Testis (tissue), 3 donors: ENCODE data around the gene KCNIP1. TPM values are rescaled to one million over a fixed set of nuclear protein-coding genes. Genes with fewer than 3 reads are reported as not detected.

ENCODE experiments used
- DNase-seq: peaks from one replicate; pipeline ENCODE4 v3.0.0-alpha.2; 2019
- H3K27ac ChIP-seq, 2 donors: fragments of 200-600 bp; sonication (generic); one replicate each; pipeline ENCODE4 v1.5.1; 2019
- H3K27me3 ChIP-seq: fragments of 200-600 bp; sonication (generic); one replicate; pipeline ENCODE4 v1.5.1; 2019
- H3K36me3 ChIP-seq: fragments of 200-600 bp; sonication (generic); one replicate; pipeline ENCODE4 v1.5.1; 2017; ENCODE audit warnings: low read depth; ENCODE audit errors: missing control alignments
- H3K4me1 ChIP-seq: fragments of 200-600 bp; sonication (generic); one replicate; pipeline ENCODE4 v1.5.1; 2019
- H3K4me3 ChIP-seq, 2 donors: fragments of 200-600 bp; sonication (generic); one replicate each; pipeline ENCODE4 v1.5.1; 2017 to 2019
- H3K9me3 ChIP-seq: fragments of 200-600 bp; sonication (generic); one replicate; pipeline ENCODE4 v1.5.1; 2017
- POLR2A ChIP-seq: fragments of 450-650 bp; IDR thresholded peaks from one replicate; pipeline ENCODE4 v1.6.1; 2017; ENCODE audit warnings: antibody characterized with exemption, mild to moderate bottlenecking, moderate library complexity
- WGBS, 2 donors: methylation state at CpG; one replicate each; pipeline ENCODE4 v1.1.5; 2018; 5-methylcytosine and 5-hydroxymethylcytosine counted together
- intact Hi-C: fragments of 100-400 bp; cut with DNase I; formaldehyde crosslinking; loops from one replicate; pipeline ENCODE4 v1.15.1; 2023; ENCODE audit warnings: low total_unique reads
- polyA plus RNA-seq: library from polyadenylated mRNA; stranded (reverse); fragments of 350-450 nt; fragmentation: Illumina TruSeq; extraction: RNeasy Lipid Tissue Mini Kit (QIAGEN cat#74804); gene quantifications from one replicate; pipeline ENCODE4 v1.2.3, GENCODE V29; 2014; ENCODE audit warnings: low read depth, low replicate concordance; ENCODE audit not compliant: insufficient read depth
- total RNA-seq, 2 donors: library from RNA; depleted of rRNA; stranded (reverse); fragments of >200 nt; gene quantifications; one replicate each; pipeline ENCODE4 v1.2.3, GENCODE V29; 2016
- TF ChIP-seq, protein P1 (sequence below), 3 experiments: fragments of 450-650 bp in 2 of 3; fragments of 200-600 bp in 1 of 3; sonication (generic) in 1 of 3; IDR thresholded peaks; one replicate each; pipeline ENCODE4 v1.5.1; 2016 to 2019; ENCODE audit warnings: antibody characterized with exemption in 3 of 3, mild to moderate bottlenecking in 2 of 3, moderate library complexity in 1 of 3

Gene KCNIP1
- total and polyA plus RNA-seq, 3 donors from 2014 or later: 5.9 to 14.8 (median 13.4) TPM

- H3K27me3 ChIP-seq: no peaks in the 10 kb centered on the region
- 80 to 83% methylated on average over 9 to 12 of the region's 13 CpGs for WGBS, 2 donors
- intact Hi-C loops: loop anchor here (10.0 kb wide), 1 partner anchor 402 kb away; no protein-coding TSS in a partner anchor
- no peak overlapping the region for H3K4me3 ChIP-seq
- H3K27ac ChIP-seq: no peak overlapping the region
- H3K36me3 ChIP-seq: no peaks in the 10 kb centered on the region
- no peak for DNase-seq
- peaks cover 10% of the 10 kb centered on the region for H3K4me1 ChIP-seq
- H3K9me3 ChIP-seq: no peaks in the 10 kb centered on the region
- TF ChIP-seq POLR2A: no peak
- TF ChIP-seq, protein P1, sequence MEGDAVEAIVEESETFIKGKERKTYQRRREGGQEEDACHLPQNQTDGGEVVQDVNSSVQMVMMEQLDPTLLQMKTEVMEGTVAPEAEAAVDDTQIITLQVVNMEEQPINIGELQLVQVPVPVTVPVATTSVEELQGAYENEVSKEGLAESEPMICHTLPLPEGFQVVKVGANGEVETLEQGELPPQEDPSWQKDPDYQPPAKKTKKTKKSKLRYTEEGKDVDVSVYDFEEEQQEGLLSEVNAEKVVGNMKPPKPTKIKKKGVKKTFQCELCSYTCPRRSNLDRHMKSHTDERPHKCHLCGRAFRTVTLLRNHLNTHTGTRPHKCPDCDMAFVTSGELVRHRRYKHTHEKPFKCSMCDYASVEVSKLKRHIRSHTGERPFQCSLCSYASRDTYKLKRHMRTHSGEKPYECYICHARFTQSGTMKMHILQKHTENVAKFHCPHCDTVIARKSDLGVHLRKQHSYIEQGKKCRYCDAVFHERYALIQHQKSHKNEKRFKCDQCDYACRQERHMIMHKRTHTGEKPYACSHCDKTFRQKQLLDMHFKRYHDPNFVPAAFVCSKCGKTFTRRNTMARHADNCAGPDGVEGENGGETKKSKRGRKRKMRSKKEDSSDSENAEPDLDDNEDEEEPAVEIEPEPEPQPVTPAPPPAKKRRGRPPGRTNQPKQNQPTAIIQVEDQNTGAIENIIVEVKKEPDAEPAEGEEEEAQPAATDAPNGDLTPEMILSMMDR (IDR thresholded peaks at IDR 0.05): no peak
Measured at GRCh38 chr5:170626507-170627150, 122.8 kb downstream of the KCNIP1 start.

GRCh38 chr5:170627271-170627670 lies 123.5 kb downstream of the KCNIP1 start:
- intact Hi-C loops: loop anchor here (10.0 kb wide), 1 partner anchor 402 kb away; no protein-coding TSS in a partner anchor
- H3K9me3 ChIP-seq: no peaks in the 10 kb centered on the region
- H3K36me3 ChIP-seq: no peaks in the 10 kb centered on the region
- H3K27ac ChIP-seq: no peak overlapping the region
- 69 to 97% methylated on average over 3 of the region's 3 CpGs for WGBS, 2 donors
- peaks cover 17% of the 10 kb centered on the region for H3K4me1 ChIP-seq
- TF ChIP-seq, protein P1 (IDR thresholded peaks at IDR 0.05): no peak
- TF ChIP-seq POLR2A: no peak
- no peaks in the 10 kb centered on the region for H3K27me3 ChIP-seq
- no peak for DNase-seq
- no peak overlapping the region for H3K4me3 ChIP-seq

- no peak for TF ChIP-seq POLR2A
- TF ChIP-seq, protein P1 (IDR thresholded peaks at IDR 0.05): no peak
- intact Hi-C loops: loop anchor here (10.0 kb wide), 1 partner anchor 403 kb away; no protein-coding TSS in a partner anchor
- no peak overlapping the region for H3K4me3 ChIP-seq
- WGBS, 2 donors: 84 to 93% methylated on average over 8 of the region's 8 CpGs
- no peaks in the 10 kb centered on the region for H3K27me3 ChIP-seq
- H3K9me3 ChIP-seq: no peaks in the 10 kb centered on the region
- no peaks in the 10 kb centered on the region for H3K36me3 ChIP-seq
- H3K4me1 ChIP-seq: peaks cover 24% of the 10 kb centered on the region
- H3K27ac ChIP-seq: no peak overlapping the region
- DNase-seq: no peak
Measured at GRCh38 chr5:170628028-170628427, 124.2 kb downstream of the KCNIP1 start.

- no peak overlapping the region for H3K4me3 ChIP-seq
- no peak overlapping the region for H3K27ac ChIP-seq
- intact Hi-C loops: loop anchor here (10.0 kb wide), 1 partner anchor 404 kb away; no protein-coding TSS in a partner anchor
- H3K4me1 ChIP-seq: peaks cover 28% of the 10 kb centered on the region
- no peaks in the 10 kb centered on the region for H3K36me3 ChIP-seq
- no peaks in the 10 kb centered on the region for H3K9me3 ChIP-seq
- no peak for DNase-seq
- no peaks in the 10 kb centered on the region for H3K27me3 ChIP-seq
- no peak for TF ChIP-seq POLR2A
- TF ChIP-seq, protein P1 (IDR thresholded peaks at IDR 0.05): no peak
- WGBS, 2 donors: 79 to 90% methylated on average over 12 to 19 of the region's 19 CpGs
Measured at GRCh38 chr5:170628691-170629565, 125.1 kb downstream of the KCNIP1 start.
